CD4-positive, alpha-beta T cell treated with Interleukin-4 for 4 hours (primary cell): ENCODE measurements around the gene ACBD3.

Experiments used
- DNase-seq: peaks from one replicate; pipeline ENCODE4 v3.0.0-alpha.2; 2020

ACBD3 gene

DNA sequence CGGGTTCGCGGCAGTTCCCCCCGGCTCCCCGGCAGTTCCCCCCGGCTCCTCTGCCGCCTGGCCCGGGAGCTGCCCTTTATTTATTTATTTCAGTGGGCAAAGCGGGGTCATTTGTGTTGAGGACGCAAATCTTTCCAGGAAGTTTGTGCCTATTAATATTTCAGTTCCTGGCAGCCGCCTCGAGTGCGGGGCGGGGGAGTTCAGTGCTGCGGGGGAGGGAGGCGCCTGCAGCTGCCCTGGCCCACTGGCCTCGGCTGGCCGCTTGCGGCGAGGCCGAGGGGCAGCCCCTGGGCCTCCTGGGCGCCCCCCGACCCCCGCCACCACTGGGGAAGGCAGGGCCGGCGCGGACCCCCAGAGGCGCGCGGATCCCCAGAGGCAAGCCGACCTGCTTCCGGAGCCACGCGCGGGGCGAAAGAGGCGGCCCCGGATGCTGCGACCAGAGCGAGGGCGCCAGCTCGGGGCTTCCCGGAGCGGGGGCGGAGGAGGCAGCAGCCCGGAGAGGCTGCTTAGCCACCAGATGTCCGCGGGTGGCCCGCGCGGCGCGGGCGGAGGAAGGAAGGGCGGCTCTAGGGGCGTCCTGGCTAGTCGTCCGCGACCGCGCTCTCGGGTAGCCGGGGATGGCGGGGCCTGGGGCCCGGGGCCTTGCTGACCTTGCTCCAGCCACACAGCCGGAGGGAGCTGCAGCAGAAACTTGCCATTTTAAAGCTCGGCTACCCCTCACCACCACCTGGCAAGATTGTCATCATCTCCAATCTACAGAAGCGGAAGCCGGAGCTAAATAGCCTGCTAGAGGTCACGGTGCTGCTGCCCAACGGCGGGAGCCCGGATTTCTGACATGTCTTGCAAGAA lies 76.1 kb downstream of the ACBD3 start:
- DNase-seq, result peak; percentile 32

DNA sequence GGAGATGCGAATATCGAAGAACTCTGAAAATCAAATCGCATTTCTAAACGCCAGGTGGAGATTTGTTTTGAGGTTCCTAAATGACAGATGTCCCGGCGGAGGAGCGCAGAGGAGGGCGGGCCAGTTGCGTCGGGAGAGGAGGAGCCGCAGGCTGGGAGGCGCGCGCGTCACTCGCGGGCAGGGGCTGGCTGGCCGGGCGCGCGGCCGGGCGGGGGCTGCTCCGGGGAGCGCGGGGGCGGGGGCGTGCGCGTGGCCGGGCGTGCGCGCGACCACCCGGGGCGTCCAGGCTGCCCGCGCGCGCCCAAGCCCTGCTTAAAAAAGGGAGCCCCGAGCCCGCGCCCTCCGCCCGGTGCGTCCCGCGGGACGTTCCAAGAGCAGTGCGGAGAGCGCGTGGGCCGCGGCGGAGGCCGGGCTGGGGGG lies 76.7 kb downstream of the ACBD3 start:
- peak; percentile 77 for DNase-seq

DNA sequence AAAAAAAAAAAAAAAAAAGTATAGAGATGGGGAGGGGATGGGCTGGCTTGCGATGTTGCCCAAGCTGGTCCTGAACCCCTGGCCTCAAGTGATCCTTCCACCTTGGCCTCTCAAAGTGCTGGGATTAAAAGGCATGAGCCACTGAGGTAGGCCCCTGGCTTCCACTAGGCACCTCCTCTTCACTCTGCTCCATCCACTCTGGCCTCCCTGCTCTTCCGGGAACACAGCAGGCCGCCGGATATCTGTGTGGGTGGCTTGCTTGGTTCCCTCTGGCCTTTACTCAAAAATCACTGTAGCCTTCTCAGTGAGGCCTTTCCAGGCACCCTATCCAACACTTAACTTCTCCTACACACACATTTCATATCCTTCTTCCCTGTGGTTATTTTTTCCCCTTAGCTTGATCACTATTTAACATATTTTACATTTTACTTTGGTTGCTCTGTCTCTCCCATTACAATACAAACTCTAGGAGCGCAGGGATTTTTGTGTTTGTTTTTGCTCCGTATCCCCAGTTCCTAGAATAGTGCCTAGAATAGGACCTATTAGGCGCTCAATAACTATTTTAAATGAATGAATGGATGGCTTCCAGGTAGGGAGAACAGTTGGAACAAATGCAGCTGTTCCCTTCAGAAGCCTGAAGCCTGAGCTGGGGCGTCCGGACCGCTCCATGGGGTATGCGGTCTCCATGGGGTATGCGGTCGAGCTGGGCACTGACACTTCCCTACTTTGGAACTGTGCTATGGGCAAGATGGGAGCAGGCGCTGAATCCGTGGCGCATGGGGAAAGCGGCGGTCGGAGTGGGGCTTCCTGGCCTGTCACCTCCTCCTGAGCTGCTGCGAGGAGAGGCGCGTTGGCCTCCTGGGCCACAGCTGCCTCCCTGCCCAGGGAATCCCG lies 77.4 kb downstream of the ACBD3 start:
- DNase-seq, result no peak

DNA sequence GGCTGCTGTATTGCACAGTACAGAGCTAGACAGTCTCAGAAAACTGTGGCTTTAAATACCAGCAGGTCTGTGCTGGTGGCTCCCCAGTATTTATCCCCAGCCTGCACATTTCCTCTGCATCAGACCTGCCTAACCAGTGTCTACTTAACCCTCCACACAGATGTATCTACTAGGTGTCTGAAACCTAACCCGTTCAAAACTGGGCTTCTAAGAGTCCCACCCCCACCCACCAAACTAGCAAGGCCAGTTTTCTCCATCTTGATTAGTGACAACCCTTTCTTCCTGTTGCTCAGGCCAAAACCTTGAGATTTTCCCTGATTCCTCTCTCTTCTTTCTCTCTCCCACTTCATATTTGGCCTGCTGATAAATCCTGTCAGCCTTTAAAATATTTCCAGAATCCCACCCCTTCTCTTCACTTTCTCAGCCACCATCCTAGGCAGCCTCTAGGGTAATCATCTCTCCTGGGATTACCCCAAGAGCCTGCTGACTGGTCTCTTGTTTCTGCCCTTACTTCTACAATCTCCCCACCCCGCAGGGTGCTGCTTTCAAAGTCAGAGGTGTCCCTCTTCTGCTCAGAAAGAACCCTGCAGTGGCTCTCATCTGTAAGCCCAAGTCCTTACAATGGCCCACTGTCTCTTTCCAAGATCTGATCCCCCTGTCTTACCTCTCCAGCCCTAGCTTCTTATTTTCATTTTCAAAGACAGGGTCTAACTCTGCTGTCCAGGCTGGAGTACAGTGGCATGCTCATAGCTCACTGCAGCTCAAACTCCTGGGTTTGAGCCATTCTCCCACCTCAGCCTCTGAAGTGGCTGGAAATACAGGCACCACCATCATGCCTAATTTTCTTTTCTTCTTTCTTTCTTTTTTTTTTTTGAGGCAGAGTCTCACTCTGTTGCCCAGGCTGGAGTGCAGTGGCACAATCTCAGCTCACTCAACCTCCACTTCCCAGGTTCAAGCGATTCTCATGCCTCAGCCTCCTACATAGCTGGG lies 78.8 kb downstream of the ACBD3 start:
- DNase-seq, result no peak

DNA sequence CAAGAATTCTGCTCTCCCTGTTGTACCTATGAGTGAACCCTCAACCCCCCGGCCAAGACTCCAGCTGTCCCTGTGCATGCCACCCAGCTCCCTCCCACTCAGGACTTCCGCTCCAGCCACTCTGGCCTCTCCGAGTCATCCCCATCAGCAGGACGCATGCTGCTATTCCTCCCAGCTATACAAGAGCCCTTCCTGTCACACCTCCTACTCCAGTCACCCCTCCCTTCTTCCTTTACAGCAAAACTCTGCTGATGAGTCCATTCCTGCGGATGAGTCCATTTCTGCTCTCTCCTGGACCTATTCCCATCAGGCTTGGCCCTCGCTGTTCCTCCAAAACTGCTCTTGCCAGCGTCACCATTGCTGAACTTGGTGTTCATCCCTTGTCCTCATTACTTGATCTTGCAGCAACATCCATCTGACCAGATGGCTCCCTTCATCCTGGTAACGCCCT lies 81.8 kb downstream of the ACBD3 start:
- no peak for DNase-seq

DNA sequence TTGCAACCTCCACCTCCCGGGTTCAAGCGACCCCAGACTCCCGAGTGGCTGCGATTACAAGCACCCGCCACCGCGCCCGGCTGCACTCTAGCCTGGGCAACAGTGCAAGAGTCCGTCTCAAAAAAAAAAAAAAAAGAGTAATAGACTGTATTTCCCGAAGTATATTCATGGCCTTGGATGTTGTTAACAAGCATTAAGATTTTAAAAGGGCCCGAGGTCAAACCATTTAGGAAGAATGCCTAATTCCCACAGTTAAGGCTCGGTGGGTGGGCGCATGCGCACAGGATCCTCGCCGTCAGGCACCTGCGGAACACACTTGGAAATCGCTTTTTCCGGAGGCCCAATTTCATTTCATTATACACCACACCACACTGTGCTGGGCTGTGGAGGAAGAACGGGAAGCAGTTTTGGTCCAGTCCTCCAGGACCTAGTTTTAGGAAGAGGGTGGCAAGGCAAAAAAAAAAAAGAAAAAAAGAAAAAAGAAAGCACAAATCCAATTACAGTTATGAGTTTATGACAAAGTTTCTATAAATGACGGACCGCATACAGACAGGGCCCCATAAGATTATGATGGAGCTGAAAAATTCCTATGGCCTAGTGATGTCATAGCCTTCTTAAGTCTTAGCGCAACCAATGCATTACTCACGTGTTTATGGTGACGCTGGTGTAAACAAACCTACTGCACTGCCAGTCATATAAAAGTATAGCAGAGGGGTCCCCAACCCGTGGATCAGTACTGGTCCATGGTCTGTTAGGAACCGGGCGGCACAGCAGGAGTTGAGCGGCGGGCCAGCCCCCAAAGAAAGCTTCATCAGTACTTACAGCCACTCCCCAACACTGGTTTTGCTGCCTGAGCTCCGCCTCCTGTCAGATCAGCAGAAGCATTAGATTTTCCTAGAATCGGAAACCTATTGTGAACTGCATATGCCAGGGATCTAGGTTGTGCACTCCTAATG lies 85.8 kb downstream of the ACBD3 start:
- DNase-seq, result peak; percentile 14

DNA sequence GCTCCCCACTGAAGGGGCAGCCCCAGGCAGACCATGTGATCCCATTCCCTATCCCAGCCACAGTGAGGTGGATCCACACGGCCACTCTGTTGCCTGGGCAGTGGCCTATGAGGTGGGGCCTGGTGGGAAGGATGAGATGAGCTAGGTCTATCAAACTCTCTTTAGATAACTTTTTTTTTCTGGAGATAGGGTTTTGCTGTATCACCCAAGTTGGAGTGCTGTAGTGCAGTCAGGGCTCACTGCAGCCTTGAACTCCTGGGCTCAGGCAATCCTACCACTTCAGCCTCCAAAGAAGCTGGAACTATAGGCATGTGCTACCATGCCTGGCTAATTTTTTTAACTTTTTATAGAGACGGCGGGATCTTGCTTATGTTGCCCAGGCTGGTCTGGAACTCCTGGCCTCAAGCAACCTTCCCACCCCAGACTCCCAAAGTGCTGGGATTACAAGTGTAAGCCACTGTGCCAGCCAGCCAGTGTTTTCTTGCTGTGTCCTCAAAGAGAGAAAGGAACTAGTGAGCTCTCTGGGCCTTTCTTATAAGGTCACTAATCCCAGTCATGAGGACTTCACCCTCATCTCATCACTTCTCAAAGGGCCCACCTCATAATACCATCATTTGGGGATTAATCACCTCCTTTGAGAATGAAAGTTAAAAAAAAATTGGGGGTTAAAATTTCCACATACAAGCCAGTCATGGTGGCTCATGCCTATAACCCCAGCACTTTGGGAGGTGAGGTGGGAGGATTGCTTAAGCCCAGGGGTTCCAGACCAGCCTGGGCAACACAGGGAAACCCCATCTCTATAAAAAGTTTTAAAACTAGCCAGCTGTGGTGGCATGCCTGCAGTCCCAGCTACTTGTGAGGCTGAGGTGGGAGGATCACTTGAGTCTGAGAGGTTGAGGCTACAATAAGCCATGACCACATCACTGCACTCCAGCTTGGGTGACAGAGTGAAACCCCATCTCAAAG lies 87.4 kb downstream of the ACBD3 start:
- DNase-seq, result no peak

DNA sequence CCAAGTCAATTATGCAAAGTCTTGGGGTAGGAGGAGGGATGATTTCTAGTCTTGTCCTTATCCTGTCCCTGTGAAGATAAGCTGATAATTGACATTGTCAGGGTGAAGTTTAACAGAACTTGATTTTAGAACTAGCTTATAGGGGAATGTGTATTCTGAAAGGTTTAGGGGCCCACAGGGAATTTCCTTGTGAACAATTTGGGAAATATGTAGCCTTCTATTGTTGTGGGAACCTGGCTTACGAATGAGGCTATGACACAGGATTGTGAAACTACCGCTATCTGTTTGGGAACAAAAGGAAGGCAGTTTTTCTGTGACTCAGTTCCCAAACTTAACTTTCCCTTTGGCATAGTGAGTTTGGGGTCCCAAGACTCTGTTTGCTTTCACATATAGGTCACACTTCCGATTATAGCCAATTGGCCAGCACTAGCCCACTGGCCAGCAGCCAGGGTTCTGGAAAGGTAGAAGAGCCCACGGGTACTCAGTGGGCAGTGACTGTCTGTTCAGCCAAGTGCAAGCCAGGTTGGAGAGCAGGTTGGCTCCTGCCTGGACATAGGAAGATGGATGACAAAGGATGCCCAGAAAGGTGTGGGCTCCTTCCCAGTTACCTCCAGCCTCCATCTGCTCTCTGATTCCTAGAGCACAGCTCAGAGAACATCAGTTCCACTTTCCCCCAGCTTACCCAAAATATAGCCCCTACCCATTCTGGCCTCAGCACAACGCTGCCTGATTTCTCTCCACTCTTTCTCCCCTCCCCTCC lies 88.5 kb downstream of the ACBD3 start:
- DNase-seq, result no peak

DNA sequence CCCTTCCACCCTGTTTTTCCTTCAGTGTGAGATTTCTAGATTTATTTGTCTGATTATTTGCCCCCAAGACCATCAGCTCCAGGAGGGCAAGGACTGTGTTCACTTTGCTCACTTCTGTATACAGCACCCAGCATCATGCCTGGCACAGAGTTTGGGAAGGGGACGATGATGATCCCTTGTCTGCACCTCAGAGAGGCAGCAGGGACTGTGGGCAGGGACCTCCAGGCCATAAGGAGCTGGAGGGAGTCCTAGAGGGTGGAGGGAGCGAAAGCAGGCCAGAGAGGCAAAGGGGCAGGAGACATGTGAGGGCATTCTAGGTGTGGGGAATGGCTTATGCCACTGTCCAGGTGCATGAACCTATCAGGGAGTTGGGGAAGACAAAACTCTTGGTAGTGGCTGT lies 91.3 kb downstream of the ACBD3 start:
- no peak for DNase-seq
